ENCODE results near the gene LYPD6. TPM values are rescaled to one million over a fixed set of nuclear protein-coding genes. Genes with fewer than 3 reads are reported as not detected.

The LYPD6 gene
- total RNA-seq, 4 donors from 2014 or later, result 0.46 TPM; not detected in 3

DNA sequence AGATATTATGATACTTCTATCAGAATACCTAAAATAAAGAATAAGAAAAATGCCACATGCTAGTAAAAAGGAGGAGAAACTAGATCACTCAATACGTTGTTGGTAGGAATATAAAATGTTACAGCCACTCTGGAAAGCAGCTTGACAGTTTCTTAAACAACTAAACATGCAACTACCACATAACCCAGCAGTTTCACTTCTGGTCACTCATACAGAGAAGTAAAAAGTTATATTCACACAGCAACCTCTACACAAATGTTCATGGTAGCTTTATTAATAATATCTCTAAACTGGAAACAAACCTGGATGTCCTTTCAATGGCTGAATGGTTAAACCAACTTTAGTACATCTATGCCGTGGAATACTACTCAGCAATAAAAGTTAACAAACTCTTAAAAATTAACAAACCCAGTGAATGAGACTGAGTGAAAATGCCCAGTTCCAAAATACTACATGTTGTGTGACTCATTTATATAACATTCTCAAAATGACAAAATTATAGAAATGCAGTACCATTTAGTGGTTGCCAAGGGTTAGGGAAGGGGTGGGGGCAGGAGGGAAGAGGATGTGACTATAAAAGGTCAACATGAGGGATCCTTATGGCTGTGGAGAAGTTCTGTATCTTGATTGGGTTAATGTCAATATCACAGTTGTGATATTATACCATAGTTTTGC is 133.1 kb downstream of the LYPD6 start:
- no peak for DNase-seq
- ATAC-seq, result no peak
- intact Hi-C loops (cut with DNase I; ENCODE audit: low total_unique reads) (no loop called here), in situ Hi-C loops (cut with MboI; ENCODE audit: low sequenced_read_pairs in 4 of 4) (no loop called here)
- Histone ChIP-seq H3K4me1 (no peaks in the 10 kb centered on the region), H3K27me3 (no peaks in the 10 kb centered on the region), H3K4me3 (no peak overlapping the region), H3K27ac (no peak overlapping the region), H3K9me3 (no peaks in the 10 kb centered on the region), H3K36me3 (no peaks in the 10 kb centered on the region)
- TF ChIP-seq, protein P1, sequence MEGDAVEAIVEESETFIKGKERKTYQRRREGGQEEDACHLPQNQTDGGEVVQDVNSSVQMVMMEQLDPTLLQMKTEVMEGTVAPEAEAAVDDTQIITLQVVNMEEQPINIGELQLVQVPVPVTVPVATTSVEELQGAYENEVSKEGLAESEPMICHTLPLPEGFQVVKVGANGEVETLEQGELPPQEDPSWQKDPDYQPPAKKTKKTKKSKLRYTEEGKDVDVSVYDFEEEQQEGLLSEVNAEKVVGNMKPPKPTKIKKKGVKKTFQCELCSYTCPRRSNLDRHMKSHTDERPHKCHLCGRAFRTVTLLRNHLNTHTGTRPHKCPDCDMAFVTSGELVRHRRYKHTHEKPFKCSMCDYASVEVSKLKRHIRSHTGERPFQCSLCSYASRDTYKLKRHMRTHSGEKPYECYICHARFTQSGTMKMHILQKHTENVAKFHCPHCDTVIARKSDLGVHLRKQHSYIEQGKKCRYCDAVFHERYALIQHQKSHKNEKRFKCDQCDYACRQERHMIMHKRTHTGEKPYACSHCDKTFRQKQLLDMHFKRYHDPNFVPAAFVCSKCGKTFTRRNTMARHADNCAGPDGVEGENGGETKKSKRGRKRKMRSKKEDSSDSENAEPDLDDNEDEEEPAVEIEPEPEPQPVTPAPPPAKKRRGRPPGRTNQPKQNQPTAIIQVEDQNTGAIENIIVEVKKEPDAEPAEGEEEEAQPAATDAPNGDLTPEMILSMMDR (IDR thresholded peaks at IDR 0.05 in 4 of 5, conservative IDR thresholded peaks at IDR 0.05 in 1 of 5), result no peak
- no peak for TF ChIP-seq POLR2A (IDR thresholded peaks at IDR 0.05)

DNA sequence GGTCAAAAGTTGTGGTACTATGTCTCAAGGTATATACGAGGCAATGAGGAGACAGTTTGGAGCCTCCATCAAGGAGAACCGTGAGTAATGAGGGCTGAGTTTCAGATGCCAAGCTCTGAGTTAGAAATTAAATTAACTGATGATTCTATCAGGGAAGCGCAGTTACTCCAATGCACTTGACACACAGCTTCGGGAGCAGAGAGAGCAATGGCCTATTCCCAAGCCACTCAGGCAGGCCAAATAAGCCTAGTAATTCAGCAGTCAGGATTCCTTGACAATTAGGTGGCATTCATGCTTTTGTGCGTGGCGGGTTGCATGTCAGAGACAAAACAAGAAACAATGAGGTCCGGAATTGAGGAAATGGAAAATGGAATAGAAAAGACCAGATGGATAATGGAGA is 134.0 kb downstream of the LYPD6 start:
- H3K4me1 ChIP-seq, result no peaks in the 10 kb centered on the region
- H3K27ac ChIP-seq, result no peak overlapping the region
- no peak for TF ChIP-seq POLR2A (IDR thresholded peaks at IDR 0.05)
- TF ChIP-seq, protein P1 (IDR thresholded peaks at IDR 0.05 in 4 of 5, conservative IDR thresholded peaks at IDR 0.05 in 1 of 5), result no peak
- no peaks in the 10 kb centered on the region for H3K36me3 ChIP-seq
- intact Hi-C loops (cut with DNase I; ENCODE audit: low total_unique reads) (no loop called here), in situ Hi-C loops (cut with MboI; ENCODE audit: low sequenced_read_pairs in 4 of 4) (no loop called here)
- no peaks in the 10 kb centered on the region for H3K27me3 ChIP-seq
- no peak for DNase-seq
- H3K4me3 ChIP-seq, result no peak overlapping the region
- no peaks in the 10 kb centered on the region for H3K9me3 ChIP-seq
- ATAC-seq, result no peak

DNA sequence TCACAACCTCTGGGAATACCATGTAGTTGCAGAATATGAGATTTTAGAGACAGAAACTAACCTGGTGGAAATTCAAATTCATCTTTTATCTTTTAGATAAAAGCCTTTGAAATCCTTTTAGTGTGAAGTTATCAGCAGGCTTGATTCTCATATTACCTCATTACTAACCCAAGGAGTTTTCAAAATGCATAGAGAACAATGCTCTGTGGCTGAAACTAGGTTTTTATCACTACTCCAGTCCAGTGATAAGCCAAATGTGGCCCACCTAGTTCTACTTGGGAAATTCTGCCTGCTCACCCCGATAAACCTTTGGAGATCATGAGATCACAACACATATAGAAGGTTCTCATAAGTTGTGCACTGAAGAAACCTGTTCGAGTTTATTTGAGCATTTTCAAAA is 135.5 kb downstream of the LYPD6 start:
- H3K4me1 ChIP-seq, result no peaks in the 10 kb centered on the region
- TF ChIP-seq, protein P1 (IDR thresholded peaks at IDR 0.05 in 4 of 5, conservative IDR thresholded peaks at IDR 0.05 in 1 of 5), result no peak
- no peak for TF ChIP-seq POLR2A (IDR thresholded peaks at IDR 0.05)
- in situ Hi-C loops (cut with MboI; ENCODE audit: low sequenced_read_pairs in 4 of 4), result no loop called here
- no peaks in the 10 kb centered on the region for H3K9me3 ChIP-seq
- intact Hi-C loops (cut with DNase I; ENCODE audit: low total_unique reads), result no loop called here
- ATAC-seq, result no peak
- H3K36me3 ChIP-seq, result no peaks in the 10 kb centered on the region
- no peaks in the 10 kb centered on the region for H3K27me3 ChIP-seq
- H3K4me3 ChIP-seq, result no peak overlapping the region
- no peak overlapping the region for H3K27ac ChIP-seq
- DNase-seq, result no peak

DNA sequence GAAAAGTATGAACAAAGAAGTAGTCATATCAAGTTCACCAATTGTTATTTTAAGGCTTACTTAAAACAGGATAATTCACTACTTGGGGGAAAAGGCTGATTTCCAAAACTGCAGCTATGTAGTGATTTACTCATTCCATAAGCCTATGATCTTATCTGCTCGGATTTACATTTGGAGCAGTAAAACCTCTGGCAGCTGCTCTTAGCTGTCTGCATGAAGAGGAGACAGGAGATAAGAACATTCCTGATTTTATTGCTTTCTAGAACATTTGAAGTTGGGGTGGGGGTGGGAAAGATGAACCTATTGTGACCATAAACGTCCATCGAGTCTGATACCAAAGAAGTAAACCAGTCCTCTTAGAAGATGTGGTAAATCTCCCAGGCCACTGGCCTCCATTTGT is 136.2 kb downstream of the LYPD6 start:
- H3K9me3 ChIP-seq, result no peaks in the 10 kb centered on the region
- no peak for TF ChIP-seq POLR2A (IDR thresholded peaks at IDR 0.05)
- TF ChIP-seq, protein P1 (IDR thresholded peaks at IDR 0.05 in 4 of 5, conservative IDR thresholded peaks at IDR 0.05 in 1 of 5), result no peak
- no peak overlapping the region for H3K4me3 ChIP-seq
- no peak overlapping the region for H3K27ac ChIP-seq
- in situ Hi-C loops (cut with MboI; ENCODE audit: low sequenced_read_pairs in 4 of 4) (no loop called here), intact Hi-C loops (cut with DNase I; ENCODE audit: low total_unique reads) (no loop called here)
- no peaks in the 10 kb centered on the region for H3K4me1 ChIP-seq
- no peaks in the 10 kb centered on the region for H3K27me3 ChIP-seq
- H3K36me3 ChIP-seq, result no peaks in the 10 kb centered on the region
- no peak for ATAC-seq
- no peak for DNase-seq

DNA sequence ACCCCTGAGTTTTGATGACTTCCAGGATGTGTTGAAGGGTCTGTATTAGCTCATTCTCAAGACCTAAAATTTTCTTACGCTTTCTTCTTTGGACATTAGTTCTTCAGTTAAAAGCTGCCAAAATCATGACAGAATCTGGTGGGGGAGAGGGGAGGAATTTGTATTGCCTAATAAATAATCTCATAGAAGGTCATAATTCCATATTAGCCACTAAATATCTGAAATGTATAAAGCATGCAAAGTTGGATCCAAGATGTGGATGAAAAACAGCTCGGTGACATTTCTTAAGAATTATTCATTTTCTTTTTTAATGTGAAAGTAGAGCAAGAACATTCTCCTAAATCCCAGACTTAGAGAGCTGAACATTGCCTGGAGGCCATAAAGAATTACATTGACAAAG is 137.0 kb downstream of the LYPD6 start:
- intact Hi-C loops (cut with DNase I; ENCODE audit: low total_unique reads) (no loop called here), in situ Hi-C loops (cut with MboI; ENCODE audit: low sequenced_read_pairs in 4 of 4) (no loop called here)
- no peak overlapping the region for H3K4me3 ChIP-seq
- TF ChIP-seq, protein P1 (IDR thresholded peaks at IDR 0.05 in 4 of 5, conservative IDR thresholded peaks at IDR 0.05 in 1 of 5), result no peak
- TF ChIP-seq POLR2A (IDR thresholded peaks at IDR 0.05), result no peak
- no peak for ATAC-seq
- H3K27me3 ChIP-seq, result no peaks in the 10 kb centered on the region
- no peak for DNase-seq
- H3K9me3 ChIP-seq, result no peaks in the 10 kb centered on the region
- H3K4me1 ChIP-seq, result no peaks in the 10 kb centered on the region
- no peaks in the 10 kb centered on the region for H3K36me3 ChIP-seq
- H3K27ac ChIP-seq, result no peak overlapping the region
